ENCODE measurements around the gene DMAC2L.
A peak's percentile ranks its signal among the peaks of the same experiment; 100 is the strongest.
"Not testable (repeated sequence)": the region's sequence is repeated elsewhere in the genome, so short reads cannot be mapped to it uniquely, and the experiment has no call there.

The DMAC2L gene, protein sequence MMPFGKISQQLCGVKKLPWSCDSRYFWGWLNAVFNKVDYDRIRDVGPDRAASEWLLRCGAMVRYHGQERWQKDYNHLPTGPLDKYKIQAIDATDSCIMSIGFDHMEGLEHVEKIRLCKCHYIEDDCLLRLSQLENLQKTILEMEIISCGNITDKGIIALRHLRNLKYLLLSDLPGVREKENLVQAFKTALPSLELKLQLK

DNA sequence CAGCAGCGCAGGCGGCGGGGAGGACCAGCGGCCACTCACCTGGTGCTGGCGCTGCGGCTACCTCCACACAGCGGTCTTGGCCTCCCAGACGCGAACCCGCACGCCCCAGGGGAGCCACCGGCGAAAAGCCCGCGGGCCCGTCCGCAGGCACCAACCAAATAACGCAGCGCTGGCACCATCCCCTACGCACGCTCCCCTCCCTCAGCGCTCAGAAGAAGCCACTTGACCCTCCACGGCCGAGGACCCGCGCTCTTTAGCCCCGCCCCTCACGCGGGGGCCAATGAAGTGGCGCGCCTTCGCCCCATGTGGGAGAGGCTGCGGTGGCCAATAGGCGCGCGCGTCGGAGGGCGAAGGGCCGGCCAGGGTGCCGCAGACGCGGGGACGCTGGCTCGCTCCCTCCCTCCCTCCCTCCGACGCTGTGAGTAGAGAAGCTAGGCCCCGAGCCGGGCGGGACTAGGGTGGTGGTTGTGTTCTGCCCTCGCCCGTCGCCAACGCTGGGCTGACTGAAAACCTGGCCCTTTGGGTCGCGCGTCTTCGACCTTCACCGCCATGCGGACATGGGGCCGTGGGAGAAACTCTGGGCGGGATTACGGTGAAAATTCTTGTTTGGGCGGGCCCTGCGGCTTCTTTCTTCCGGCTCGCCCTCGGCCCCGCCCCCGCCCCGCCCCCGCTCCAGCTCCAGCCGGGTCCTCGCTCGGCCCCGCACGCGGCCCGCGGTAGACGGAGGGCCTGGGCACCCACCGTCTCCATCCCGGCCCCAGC lies at the start of gene DMAC2L, which contains the start of gene L2HGDH:
TSS of gene DMAC2L (plus strand) at position 353 of the 762 bp plus-strand sequence. CDS start 9,164 bp downstream, outside the sequence.
TSS of gene L2HGDH (minus strand) at position 258 of the 762 bp plus-strand sequence. CDS start at position 179, 79 bp downstream.
- DNase-seq = peak; percentile 90

DNA sequence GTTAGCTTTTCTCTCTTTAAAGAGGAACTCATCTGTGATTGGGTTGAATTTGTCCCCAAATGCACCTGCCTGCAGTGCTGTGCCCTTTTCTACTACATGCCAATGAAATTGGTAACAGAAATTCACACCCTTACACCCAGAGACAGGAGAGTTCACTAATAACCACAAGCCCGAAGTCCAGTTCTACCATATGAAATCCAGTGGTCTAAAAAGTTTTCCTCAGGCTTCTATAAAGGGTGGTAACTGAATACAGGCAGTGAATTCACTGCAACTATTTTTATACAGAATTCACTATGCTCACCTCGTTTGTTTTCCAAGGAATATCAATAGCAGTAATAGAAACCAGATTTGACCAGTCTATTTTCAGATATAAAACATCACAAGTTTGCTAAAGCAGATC lies 49.3 kb upstream of the DMAC2L start:
- no peak for DNase-seq

DNA sequence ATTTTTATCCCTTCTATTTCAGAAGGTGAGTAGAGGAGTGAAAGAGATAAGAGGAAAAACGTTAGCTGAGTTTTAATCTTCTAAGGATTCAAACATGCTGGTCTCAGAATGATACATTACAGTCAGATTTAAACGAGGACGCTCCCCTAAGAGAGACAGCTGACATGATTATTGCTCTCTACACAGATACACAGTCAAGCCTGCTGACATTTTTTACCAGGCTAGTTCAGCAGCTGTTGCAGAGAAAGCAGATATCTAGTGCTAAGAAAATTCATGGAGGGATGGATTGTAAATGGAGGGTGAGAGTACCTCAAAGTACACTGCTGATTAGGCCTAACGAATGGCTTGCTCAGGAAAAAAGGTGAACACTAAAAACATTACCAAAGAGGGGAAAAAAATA lies 48.8 kb upstream of the DMAC2L start:
- DNase-seq = no peak

DNA sequence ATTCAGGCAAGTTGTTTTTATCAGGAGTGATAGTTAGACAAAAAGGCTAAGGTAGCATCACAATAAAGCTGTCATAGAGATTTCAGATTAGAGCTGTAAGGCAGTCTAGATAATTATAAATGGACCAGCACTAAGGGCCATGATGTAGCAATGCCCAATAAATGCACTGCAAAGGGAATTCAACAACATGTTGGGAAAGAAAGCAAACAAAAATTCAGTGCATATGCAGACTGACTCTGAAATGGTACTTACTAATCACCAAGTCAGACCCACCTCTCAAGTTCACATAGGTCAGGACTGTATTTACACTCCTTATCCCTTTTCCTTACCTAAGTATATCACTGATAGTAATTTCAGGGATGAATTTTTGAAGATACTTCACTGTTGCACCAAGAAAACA lies 47.1 kb upstream of the DMAC2L start:
- DNase-seq = no peak

DNA sequence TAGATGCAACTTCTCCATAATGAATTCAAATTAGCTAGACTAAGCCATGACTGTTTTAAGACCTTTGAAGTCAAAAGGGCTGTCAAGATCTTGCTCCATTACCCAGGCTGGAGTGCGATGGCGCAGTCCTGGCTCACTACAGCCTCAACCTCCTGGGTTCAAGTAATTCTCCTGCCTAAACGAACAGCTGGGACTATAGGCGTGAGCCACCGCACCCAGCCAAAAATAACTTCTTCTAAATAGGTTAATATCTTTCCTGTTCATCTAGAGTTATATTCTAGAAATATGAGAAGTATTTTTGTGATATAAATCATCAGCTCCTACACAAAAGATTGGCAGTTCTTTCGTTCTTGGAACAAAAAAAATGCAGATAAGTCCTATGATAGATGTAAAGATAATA lies 41.2 kb upstream of the DMAC2L start:
- no peak for DNase-seq

DNA sequence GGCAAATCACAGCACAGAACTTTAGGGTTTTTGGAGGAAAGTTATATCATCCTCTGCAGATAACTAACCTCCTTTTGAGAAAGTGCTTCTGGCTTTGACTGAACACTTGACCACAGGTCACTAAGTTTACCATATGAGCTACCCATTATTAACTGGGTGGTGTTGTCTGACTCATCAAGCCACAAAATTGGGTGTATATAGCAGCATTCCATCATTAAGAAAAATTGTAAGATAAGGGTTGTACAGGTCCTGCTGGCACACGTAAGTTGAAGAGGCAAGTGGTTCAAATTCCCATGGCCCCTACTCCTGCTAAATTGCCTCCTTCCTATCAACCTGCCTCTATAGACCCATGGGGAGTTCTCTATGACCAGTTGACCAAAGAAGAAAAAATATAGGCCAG lies 39.6 kb upstream of the DMAC2L start:
- no peak for DNase-seq

DNA sequence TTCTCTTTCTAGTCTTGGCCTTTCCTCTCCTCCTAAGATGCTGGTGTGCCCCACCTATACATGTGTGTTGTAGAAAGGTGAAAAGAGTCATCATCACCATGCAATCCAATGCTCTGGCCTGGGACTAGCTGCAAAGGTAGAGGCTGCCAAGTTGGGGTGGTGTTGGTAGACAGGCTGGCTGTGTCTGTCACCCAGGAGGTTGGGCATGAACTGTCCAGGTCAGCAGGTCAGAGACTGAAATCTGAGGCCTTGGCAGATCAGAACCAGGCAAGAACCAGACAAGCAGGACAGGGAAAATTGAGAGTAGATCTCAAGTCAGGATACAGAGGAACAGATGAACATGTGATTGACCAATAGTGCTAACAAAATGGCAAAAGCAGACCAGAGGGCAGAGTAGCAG lies 26.3 kb upstream of the DMAC2L start:
- no peak for DNase-seq

DNA sequence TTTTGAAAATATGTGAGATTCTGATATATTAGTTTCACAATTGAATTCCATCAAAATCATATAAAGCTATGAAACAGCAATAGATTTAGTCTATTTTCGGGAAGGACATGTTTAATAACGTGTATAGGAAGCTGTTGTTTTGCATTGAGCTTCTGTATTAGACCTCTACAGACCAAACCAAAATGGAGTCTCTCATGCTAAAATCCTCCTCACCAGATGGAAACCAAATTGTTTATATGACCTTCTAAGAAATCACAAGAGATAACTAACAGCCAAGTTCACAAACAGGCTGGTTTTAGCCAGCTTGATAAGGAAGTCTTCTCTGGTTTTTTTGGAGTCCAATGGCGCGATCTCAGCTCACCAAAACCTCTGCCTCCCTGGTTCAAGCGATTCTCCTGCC lies 24.0 kb upstream of the DMAC2L start:
- DNase-seq = no peak

DNA sequence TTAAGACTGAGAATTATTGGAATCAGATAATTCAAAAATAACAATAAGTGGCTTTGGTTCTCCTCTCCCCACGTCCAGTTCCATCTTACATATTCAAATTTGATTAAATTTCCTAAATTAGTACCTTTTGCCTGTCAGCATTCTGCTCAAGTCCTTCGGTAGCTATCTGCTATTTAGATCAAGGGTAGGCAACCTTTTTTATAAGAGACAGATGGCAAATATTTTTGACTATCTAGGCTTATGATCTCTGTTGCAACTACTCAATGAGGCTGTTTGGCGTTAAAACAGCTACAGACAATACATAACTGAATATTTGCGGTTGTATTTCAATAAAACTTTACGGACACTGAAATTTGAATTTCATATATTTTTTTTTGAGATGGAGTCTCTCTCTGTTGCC lies 21.8 kb upstream of the DMAC2L start:
- DNase-seq = no peak

DNA sequence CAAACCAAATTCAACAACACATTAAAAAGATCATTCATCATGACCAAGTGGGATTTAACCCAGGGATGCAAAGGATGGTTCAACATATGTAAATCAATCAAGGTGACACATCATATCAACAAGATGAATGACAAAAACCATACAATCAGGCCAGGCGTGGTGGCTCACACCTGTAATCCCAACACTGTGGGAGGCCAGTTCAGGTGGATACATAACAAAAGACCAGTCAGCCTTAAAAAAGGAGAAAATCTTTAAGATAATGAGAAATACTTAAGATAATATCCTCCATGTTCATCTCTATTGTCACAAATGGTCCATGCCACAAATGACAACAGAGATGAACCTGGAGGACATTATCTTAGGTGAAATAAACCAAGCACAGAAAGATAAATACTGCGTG lies 12.5 kb upstream of the DMAC2L start:
- DNase-seq = no peak

DNA sequence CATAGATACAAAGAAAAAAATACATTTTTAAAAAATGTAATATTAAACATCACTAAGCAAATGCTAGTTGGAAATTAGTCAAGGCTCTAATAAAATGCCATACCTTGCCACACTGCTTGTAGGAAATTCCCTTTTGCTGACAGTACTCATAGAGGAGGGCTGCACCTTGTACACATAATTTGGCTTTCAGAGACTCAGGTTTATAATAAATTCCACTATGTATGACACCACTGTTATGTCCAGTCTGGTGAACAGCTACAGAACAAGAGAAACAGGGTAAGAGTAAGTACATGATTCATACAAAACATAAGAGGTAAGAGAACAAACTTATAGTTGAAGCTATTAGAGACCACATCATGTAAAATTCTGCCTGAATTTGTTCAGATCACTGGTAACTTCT lies 10.2 kb upstream of the DMAC2L start:
- DNase-seq = no peak

DNA sequence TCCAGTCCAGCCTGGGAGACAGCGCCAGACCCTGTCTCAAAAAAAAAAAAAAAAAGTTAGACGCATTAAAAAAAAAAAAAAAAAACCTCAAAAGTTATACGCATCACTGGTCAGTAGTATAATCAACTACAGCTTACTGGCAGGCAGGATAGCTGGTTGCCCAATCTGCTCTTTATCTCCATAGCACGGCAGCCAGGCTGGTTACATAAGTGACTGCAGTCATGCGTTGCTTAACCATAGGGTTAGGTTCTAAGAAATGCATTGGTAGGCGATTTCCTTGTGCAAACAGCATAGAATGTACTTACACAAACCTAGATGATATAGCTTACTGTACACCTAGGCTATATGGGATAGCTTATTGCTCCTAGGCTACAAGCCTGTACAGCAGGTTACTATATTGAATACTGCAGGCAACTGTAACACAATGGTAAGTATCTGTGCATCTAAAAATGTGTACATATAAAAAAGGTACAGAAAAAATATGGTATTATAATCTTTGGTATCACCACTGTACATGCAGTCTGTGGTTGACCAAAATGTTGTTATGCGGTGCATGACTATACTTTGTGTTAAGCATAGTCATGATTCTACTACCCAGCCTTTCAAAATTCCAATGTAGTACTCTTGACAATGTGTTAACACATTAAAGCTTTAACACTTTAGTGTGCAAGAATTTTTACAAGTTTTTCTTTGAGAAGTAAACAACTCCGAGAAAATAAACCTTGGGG lies 8.2 kb upstream of the DMAC2L start:
- DNase-seq = no peak

DNA sequence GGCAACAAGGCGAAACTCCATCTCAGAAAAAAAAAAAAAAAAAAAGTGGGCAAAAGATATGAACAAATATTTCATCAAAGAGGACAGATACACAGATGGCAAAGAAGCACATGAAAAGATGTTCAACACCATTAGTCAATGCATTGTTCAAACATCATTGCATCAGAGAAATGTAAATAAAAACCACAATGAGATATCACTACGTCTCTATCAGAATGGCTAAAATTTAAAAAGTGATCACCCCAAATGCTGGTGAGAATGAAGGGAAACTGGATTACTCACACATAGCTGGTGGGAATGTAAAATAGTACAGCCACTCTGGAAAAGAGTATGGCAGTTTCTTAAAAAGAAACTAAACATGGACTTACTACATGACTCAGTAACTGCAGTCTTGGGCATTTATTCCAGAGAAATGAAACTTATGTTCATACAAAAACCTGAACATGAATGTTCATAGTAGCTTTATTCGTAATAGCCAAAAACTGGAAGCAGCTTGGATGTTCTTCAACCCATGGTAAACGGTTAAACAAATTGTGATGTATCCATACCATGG lies 3.7 kb upstream of the DMAC2L start:
- no peak for DNase-seq

DNA sequence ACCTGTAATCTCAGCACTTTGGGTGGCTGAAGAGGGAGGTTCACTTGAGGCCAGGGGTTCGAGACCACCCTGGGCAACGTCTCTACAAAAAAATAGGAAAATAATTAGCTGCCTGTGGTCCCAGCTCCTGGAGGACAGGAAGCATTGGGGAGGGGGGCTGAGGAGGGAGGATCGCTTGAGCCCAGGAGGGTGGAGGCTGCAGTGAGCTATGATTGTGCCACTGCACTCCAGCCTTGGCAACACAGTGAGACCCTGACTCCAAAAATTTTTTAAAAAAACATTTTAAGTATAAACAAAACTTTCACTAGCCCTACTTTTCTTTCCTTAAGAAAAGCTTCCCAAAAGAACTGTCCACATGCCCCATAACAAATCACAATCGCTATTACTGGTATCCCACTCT lies 1.7 kb upstream of the DMAC2L start:
- no peak for DNase-seq

DNA sequence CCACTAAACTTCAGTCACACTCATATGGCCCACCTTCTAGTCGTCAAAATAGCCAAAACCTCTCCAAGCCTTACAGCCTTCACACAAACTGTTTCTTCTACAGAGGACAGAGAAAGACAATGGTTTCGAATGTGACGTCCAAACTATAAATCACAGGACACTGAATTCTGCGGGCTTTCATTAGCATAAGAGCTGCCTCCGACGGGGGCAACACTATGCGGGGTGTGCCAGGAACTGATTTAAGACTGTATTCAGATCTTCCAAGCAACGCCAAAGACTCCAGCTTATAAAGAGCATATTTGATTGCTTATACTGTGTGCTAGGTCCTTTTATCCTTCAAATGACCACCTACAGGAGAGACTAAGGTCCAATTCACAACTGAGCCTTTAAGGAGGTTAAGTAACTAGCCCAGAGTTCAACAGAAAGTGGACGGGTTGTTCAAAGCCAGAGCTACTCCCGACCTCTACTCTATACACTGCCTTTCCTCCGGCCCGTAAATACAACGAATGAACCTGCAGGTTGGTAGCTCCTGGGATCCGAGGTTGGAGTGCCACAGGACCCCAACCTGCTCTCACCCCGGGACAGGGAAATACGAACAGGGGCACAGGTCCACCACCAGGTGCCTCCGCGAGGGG lies 670 bp upstream of the DMAC2L start:
- DNase-seq = no peak

DNA sequence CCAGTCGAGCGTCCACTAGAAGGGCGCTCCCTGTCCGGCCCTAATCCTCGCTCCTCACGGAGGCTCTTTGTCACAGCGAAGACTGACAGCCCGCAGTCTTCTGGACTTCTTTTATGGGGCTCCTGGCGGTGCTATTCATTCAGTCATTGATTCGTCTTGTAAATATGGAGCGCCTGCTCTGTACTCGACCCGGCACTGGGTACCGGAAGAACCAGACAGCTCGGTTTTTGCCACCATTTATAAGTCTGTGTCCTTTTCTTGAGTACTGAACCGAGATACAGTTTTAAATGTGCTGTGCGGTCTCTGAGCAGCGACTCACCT lies 570 bp downstream of the DMAC2L start:
- DNase-seq = no peak

DNA sequence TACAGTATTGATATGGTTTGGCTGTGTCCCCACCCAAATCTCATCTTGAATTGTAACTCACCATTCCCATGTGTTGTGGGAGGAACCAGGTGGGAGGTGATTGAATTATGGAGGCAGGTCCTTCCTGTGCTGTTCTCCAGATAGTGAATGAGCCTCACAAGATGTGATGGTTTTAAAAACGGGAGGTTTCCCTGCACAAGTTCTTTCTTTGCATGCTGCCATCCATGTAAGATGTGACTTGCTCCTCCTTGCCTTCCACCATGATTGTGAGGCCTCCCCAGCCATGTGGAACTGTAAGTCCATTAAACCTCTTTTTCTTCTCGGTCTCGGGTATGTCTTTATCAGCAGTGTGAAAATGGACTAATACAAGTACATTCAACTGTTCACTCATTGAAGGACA lies 2.0 kb downstream of the DMAC2L start:
- not testable (repeated sequence) for DNase-seq

DNA sequence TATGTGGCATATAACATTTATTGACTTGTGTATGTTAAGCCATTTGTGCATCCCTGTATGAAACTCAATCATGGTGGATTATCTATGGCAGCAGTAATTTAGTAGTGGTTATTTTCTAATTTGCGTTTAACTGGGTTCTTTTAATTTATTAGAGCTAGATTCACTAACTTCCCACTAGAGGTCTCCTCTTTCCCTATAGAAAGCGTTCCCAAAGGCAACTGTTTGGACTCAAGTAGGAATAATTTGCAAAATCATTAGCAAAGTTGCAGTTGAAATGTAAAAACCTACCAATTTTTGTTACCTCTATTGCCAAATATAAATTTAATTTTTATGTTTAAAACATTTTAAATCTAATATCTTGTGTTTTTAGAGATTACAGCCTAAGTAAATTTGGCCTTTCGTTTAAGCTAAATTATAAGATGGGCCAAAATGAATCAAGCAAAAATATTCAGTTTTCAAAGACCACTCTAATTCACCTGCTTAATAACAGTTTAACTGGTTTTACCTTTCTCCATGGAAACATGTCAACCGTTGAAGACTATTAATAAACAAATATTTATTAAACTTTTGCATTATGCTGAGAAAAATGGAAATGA lies 6.0 kb downstream of the DMAC2L start:
- no peak for DNase-seq

DNA sequence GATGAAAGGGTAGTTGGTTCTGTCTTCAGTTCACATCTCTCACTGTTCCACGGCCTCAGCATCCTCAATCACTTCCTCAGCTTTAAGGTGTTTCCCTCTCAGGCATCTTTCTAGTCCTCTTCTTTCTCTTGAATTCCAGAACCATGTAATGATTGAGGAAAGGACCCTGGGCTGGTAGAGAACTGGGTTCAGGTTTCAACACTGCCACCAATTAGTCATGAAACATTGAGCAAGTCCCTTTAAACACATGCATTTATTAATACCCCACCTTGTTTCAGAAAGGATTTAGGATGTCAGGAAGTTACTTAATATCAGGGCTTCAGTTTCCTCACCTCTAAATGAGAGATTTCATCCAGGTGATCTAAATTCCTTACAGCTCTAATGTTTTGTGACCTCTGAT lies 7.2 kb downstream of the DMAC2L start:
- no peak for DNase-seq

DNA sequence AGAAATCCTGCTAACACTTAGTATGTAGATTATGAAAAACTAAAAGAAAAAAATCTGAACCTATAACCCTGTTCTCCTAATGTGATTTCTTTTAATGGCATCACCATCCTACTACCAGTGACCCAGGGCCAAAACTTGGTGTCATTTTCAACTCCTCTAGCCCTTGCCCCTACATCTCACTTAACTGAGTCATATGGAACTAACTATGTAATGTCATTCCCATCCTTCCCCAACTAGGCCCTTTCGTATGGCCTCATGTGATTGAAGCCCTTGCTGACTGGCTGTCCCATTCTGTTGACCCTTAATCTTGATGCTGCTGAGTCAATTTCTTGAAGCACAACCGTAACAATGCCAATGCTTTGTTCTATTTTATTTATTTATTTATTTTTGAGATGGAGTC lies 7.6 kb downstream of the DMAC2L start:
- no peak for DNase-seq

DNA sequence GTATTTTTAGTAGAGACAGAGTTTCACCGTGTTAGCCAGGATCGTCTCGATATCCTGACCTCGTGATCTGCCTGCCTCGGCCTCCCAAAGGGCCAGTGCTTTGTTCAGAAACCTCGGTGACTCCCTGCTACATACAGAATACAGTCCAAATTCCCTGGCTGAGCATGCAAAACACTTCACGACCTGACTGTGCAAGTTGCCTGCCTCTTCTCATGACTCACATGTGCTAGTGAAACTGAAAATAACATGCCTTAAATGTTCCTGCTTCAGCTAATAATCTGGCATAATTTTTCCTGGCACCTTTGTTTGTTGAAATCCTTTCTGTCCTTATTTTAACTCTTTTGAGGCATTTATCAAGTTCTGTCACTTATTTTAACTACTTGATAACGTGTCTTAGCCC lies 8.2 kb downstream of the DMAC2L start:
- DNase-seq = peak; percentile 31

DNA sequence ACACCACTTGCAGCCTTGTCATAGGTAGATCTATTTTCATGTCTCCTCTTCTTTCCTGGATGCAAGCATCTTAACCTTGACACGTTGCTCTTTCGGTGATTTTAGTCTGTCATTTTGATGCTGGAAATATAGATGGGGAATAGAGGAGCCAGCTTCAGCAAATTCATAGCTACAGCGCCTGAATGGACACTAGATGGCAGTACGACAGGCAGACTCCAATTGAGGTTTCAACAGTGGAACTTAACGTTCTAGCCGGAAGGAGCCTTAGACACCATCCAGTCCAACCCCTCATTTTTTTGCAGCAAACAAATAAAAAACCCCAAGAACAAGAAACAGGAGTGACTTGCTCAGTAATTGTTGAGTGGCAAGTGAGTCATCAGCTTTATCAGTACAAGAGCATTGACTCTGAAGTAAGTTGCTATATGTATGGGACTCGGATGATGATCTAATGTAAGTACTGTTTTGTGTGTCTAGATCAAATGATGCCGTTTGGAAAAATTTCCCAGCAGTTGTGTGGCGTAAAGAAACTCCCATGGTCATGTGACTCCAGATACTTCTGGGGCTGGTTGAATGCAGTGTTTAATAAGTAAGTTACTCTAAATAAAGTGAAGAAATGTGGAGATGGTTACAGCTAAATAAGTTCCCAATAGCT lies 9.0 kb downstream of the DMAC2L start:
- DNase-seq = peak; percentile 77

Measured in stimulated activated CD4-positive, alpha-beta T cell treated with anti-CD3 and anti-CD28 coated beads, Interleukin-4, amount 100 ng/mL, for 24 hours (primary cell).